22Rv1 (cell line): ENCODE results near the gene IFT25.
"Not testable (repeated sequence)": the region's sequence is repeated elsewhere in the genome, so short reads cannot be mapped to it uniquely, and the experiment has no call there.

ENCODE experiments used
- H3K27ac ChIP-seq: fragments of 450-650 bp; 2 replicates; pipeline ENCODE4 v1.5.1; 2017
- ZFX ChIP-seq: fragments of 450-650 bp; IDR thresholded peaks from 2 replicates; pipeline ENCODE4 v1.6.1; 2017; ENCODE audit warnings: antibody characterized with exemption, borderline replicate concordance
- TF ChIP-seq, protein P1 (sequence below): fragments of 450-650 bp; IDR thresholded peaks from 2 replicates; pipeline ENCODE4 v1.5.1; 2017; ENCODE audit warnings: mild to moderate bottlenecking

The IFT25 gene

DNA sequence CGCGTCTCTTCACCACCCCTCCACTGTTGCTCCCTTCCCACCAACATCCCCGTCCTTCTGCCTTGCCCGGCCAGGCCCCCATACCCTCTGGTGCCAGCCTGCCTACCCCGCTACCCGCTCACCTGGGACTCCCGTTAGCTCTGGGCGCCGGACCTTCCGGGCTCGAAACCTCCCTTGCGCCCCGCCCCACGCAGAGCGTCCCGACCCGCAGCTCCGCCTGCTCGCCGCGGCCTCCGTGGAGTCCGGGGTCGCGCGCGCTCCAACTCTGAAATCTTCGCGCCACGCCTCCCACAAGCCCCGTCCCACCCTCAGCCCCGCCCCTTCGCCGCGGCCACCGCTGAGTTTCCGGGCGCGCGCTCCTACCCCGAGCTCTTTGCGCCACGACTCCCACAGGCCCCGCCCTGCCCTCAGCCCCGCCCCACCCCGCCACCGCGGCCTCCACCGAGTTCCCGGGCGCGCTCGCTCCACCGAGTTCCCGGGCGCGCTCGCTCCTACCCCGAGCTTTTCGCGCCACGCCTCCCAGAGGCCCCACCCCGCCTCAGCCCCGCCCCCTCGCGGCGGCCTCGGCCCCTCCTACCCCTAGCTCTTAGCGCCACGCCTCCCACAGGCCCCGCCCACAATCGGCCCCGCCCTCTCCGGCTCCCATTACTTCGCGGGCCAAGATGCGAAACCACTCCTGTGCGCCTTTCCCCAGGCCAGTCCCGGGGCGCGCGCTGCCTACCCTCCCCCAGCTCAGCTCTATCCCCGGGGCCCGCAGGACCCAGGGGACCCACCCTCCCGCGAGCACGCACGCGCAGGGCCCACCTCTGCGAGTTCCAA, at the start of gene IFT25:
IFT25 (minus strand) TSS at position 267 of the 819 bp plus-strand sequence. CDS start 5,617 bp downstream, outside the sequence.
- H3K27ac ChIP-seq: peak within 1 kb of the TSS; percentile 78
- no peak for TF ChIP-seq ZFX
- TF ChIP-seq, protein P1, sequence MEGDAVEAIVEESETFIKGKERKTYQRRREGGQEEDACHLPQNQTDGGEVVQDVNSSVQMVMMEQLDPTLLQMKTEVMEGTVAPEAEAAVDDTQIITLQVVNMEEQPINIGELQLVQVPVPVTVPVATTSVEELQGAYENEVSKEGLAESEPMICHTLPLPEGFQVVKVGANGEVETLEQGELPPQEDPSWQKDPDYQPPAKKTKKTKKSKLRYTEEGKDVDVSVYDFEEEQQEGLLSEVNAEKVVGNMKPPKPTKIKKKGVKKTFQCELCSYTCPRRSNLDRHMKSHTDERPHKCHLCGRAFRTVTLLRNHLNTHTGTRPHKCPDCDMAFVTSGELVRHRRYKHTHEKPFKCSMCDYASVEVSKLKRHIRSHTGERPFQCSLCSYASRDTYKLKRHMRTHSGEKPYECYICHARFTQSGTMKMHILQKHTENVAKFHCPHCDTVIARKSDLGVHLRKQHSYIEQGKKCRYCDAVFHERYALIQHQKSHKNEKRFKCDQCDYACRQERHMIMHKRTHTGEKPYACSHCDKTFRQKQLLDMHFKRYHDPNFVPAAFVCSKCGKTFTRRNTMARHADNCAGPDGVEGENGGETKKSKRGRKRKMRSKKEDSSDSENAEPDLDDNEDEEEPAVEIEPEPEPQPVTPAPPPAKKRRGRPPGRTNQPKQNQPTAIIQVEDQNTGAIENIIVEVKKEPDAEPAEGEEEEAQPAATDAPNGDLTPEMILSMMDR: no peak

DNA sequence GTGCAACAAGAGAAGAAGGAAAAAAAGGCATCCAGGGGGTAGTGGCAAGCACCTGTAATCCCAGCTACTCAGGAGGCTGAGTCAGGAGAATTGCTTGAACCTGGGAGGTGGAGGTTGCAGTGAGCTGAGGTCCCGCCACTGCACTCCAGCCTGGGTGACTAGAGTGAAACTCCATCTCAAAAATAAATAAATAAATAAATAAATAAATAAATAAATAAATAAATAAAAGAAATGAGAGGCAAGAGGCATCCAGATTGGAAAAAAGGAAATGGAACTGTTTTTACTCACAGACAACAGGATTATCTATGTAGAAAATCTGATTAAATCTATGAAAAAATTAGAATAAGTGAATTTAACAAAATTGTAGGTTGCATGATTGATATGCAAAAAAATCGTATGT, 49.0 kb upstream of the IFT25 start:
- not testable (repeated sequence) for H3K27ac ChIP-seq

GRCh38 chr1:53992085-53992874, 46.8 kb upstream of the IFT25 start:
- TF ChIP-seq ZFX: no peak
- TF ChIP-seq, protein P1: no peak
- H3K27ac ChIP-seq: no peak overlapping the region

DNA sequence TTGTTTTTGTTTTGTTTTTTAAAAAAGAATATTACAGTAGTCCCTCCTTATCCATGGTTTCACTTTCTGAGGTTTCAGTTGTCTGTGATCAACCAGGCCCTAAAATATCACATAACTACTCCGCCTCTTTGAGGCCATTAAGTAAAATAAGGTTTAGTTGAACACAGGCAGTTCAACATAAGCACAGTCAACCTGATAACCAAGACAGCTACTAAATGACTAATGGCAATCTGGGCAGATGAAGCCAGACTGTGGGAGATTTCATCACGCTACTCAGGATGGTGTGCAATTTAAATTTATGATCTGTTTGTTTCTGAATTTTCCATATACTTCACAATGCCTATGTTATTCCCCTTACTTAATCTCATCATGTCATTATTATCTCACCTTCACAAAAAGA, 42.4 kb upstream of the IFT25 start:
- TF ChIP-seq ZFX: no peak
- TF ChIP-seq, protein P1: no peak
- H3K27ac ChIP-seq: no peak overlapping the region

DNA sequence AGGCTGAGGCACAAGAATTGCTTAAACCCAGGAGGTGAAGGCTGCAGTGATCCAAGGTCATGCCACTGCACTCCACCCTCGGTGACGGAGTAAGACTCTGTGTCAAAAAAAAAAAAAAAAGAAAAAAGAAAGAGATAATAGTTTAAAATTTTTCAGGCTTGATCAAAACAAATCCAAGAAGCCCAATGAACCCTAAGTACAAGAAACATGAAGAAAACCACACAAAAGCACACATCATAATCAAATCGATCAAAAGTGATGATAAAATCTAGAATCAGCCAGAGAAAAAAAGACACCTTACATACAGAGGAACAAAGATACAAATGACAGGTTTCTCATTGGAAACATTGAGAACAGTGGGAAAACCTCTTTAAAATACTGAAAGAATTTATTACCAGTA, 41.0 kb upstream of the IFT25 start:
- no peak for TF ChIP-seq ZFX
- TF ChIP-seq, protein P1: no peak
- no peak overlapping the region for H3K27ac ChIP-seq

DNA sequence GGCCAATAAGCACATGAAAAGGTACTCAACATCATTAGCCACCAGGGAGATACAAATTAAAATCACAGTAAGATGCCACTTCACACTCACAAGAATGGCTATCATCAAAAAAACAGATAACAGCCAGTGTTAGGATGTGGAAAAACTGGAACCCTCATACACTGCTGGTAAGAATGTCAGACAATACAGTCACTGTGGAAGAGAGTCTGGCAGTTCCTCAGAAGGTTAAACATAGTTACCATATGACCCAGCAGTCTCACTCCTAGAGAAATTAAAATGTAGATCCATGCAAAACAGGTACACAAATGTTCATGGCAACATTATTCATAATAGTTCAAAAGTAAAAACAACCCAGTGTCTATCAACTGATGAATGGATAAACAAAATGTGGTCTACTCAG, 39.2 kb upstream of the IFT25 start:
- TF ChIP-seq ZFX: no peak
- TF ChIP-seq, protein P1: no peak
- no peak overlapping the region for H3K27ac ChIP-seq

DNA sequence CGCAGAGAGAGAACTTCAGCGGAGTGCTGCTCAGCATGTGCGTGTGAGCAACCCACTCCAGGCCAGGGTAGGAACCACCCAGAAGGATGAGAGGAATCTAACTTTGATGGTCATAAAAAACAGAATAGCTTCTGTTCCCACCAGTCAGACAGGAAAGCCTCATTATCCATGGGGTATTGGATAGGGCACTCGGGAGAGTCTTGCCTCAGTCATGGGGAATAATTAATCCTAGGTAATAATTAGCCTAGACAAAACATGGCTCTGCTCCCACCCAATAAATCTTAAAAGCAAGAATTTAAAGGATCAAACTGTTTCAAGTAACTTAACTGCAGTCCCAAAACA, 37.2 kb upstream of the IFT25 start:
- TF ChIP-seq, protein P1: no peak
- TF ChIP-seq ZFX: no peak
- no peak overlapping the region for H3K27ac ChIP-seq
